ENCODE results near the gene ZNF26. TPM values are rescaled to one million over a fixed set of nuclear protein-coding genes. Genes with fewer than 3 reads are reported as not detected.

The ZNF26 gene
- total and polyA plus RNA-seq, 2 of the 8 experiments (the other 6 are each of a cell fraction or from before 2014, with no cell fraction given) = 5.8 to 8.4 TPM

GRCh38 chr12:132941336-132941954 lies 44.7 kb upstream of the ZNF26 start (continued):
- TF ChIP-seq CHD7 (IDR thresholded peaks at IDR 0.05; ENCODE audit: insufficient replicate concordance, low read length) (no peak), SP1 (IDR thresholded peaks at IDR 0.05; ENCODE audit: low read depth, low read length) (no peak), YY1 (IDR thresholded peaks at IDR 0.05; ENCODE audit: low read depth, low read length) (no peak), KDM5A (IDR thresholded peaks at IDR 0.05; ENCODE audit: low read length) (no peak), SUZ12 (IDR thresholded peaks at IDR 0.05; ENCODE audit: low read length) (no peak), BACH1 (IDR thresholded peaks at IDR 0.05; ENCODE audit: low read length) (no peak), CHD2 (IDR thresholded peaks at IDR 0.05; ENCODE audit: low read length) (no peak), RAD21 (IDR thresholded peaks at IDR 0.05 in 1 of 2, conservative IDR thresholded peaks at IDR 0.05 in 1 of 2; ENCODE audit: low read depth in 2 of 2, low read length in 2 of 2) (no peak), TBP (IDR thresholded peaks at IDR 0.05; ENCODE audit: low read depth, low read length) (no peak)

Measured in H1 (cell line).